ENCODE data around the gene TRIM71. TPM values are rescaled to one million over a fixed set of nuclear protein-coding genes. Genes with fewer than 3 reads are reported as not detected.
A peak's percentile ranks its signal among the peaks of the same experiment; 100 is the strongest.
"Not testable (repeated sequence)": the region's sequence is repeated elsewhere in the genome, so short reads cannot be mapped to it uniquely, and the experiment has no call there.

TRIM71 gene
- total RNA-seq, 1 donor from 2014 or later: 2.2 TPM

DNA sequence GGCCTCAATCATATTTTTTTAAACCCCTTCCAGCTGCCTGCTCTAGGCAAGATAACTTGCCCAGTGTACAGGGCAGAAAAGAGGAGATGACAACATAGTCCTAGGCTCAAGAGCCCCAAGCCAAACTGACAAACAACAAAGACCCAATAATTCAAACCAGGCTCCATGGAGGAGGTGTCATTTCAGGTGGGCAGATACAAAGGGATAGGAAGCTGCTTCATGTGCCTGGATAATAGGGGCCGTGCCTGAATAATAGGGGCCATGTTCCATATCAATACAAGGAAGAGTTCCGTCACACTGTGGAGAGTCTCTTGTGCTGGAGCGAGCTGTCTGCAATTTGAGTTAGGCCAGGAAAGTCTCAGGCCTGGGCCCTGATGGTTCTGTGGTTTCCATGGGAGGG is 35.4 kb upstream of the TRIM71 start:
- Histone ChIP-seq H3K27me3 (no peaks in the 10 kb centered on the region), H3K4me1 (no peaks in the 10 kb centered on the region), H3K36me3 (no peaks in the 10 kb centered on the region), H3K27ac (no peak overlapping the region), H3K4me3 (no peak overlapping the region), H3K9me3 (no peaks in the 10 kb centered on the region)
- DNase-seq: no peak
- intact Hi-C loops (cut with DNase I): no loop called here
- no peak for ATAC-seq
- TF ChIP-seq, protein P1, sequence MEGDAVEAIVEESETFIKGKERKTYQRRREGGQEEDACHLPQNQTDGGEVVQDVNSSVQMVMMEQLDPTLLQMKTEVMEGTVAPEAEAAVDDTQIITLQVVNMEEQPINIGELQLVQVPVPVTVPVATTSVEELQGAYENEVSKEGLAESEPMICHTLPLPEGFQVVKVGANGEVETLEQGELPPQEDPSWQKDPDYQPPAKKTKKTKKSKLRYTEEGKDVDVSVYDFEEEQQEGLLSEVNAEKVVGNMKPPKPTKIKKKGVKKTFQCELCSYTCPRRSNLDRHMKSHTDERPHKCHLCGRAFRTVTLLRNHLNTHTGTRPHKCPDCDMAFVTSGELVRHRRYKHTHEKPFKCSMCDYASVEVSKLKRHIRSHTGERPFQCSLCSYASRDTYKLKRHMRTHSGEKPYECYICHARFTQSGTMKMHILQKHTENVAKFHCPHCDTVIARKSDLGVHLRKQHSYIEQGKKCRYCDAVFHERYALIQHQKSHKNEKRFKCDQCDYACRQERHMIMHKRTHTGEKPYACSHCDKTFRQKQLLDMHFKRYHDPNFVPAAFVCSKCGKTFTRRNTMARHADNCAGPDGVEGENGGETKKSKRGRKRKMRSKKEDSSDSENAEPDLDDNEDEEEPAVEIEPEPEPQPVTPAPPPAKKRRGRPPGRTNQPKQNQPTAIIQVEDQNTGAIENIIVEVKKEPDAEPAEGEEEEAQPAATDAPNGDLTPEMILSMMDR (IDR thresholded peaks at IDR 0.05): no peak

DNA sequence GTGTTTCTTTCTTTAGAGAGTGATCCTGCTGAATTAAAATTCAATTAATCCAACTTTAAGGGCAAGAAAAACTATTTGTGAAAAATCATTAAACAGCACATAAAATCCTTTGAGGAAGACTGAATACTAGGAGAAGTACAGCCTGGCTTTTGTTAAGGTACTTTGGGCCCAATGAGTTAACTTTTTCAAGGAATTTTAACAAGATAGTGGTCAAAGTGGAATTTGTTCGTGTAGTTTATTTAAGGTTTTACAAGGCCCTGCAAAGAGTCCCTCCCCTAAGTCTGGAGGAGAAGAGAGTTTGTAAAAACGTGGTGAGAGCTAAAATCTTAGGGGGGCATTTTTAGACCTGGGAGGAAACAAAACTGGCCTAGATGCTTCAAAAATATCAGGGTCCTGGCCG is 26.0 kb upstream of the TRIM71 start:
- no peaks in the 10 kb centered on the region for H3K36me3 ChIP-seq
- H3K4me3 ChIP-seq: no peak overlapping the region
- no peak overlapping the region for H3K27ac ChIP-seq
- TF ChIP-seq, protein P1 (IDR thresholded peaks at IDR 0.05): no peak
- H3K9me3 ChIP-seq: no peaks in the 10 kb centered on the region
- no peak for DNase-seq
- H3K27me3 ChIP-seq: no peaks in the 10 kb centered on the region
- intact Hi-C loops (cut with DNase I): no loop called here
- no peak for ATAC-seq
- peaks cover 4% of the 10 kb centered on the region for H3K4me1 ChIP-seq

DNA sequence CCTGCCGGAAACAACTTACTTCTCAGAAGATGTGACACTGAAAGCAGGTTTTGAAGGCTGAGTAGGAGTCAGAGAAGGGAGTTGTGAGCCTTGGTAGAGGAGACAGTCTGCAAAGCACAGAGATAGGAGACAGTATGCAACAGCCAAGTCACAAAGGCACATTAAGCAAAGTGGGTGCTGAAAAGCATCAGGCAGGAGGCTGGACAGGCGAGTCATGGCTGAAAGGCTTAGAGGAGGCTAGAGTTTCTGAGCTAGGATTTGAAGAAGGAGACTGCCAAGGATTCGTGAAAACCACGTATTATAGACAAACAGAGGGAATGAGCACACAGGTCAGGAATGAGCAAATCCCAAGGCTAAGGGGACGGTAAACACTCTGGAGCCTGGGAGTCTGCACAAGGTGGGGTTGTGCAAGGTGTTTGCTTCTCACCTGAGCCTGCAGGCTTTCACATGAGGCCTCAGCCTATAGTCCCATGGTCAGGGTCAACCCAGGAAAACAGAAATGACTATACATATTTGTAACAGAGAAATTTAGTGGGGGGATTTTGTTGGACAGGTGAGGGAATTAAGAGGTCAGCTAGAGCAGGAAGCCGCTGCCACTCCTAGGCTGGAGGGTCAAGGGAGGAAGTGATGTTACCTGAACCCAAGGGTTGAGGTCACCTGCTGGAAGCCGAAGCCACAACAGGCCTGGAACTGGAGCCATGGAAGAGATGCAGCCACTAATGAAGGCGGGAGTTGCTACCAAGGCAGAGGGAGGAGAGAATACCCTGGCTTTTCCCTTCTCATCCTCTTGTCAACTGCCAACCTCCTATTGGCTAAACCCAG is 23.1 kb upstream of the TRIM71 start:
- ATAC-seq: peak; percentile 99
- no peaks in the 10 kb centered on the region for H3K36me3 ChIP-seq
- TF ChIP-seq, protein P1 (IDR thresholded peaks at IDR 0.05): no peak
- peaks cover 4% of the 10 kb centered on the region for H3K4me1 ChIP-seq
- intact Hi-C loops (cut with DNase I): no loop called here
- no peaks in the 10 kb centered on the region for H3K9me3 ChIP-seq
- H3K27ac ChIP-seq: peak overlapping the region; percentile 65
- no peak overlapping the region for H3K4me3 ChIP-seq
- DNase-seq: peak; percentile 67
- H3K27me3 ChIP-seq: no peaks in the 10 kb centered on the region

DNA sequence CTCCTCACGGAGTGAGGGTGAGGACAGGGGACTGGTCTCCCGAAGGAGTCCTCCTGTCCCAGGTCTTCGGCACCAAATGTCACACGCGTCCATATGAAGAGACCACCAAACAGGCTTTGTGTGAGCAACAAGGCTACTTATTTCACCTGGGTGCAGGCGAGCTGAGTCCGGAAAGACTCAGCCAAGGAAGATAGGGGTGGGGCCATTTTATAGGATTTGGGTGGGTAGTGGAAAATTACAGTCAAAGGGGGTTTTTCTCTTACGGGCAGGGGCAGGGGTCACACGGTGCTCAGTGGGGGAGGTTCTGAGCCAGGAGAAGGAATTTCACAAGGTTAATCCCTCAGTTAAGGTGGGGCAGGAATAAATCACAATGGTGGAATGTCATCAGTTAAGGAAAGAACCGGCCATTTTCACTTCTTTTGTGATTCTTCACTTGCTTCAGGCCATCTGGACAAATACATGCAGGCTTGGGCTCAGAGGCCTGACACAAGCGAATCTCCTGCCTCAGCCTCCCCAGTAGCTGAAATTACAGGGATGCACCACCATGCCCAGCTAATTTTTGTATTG is 21.3 kb upstream of the TRIM71 start:
- intact Hi-C loops (cut with DNase I); ATAC-seq; H3K36me3 ChIP-seq: not testable (repeated sequence)

DNA sequence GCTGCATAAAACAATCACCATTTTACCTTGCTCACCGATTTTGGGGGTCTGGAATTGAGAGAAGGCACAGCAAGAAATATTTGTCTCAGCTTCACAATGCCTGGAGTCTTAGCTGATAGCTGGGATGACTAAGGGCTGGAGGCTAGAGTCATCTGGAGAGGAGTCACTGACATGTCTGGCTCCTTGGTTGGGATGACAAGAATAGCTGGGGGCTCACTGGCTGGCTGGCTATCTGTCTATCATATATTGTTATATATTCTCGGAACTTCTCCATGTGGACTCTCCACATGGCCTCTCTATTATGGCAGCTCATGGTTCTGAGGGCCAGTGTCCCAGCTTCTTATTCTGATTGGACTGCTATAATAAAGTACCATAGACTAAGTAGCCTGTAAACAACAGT is 20.0 kb upstream of the TRIM71 start:
- Histone ChIP-seq H3K27me3 (no peaks in the 10 kb centered on the region), H3K9me3 (no peaks in the 10 kb centered on the region), H3K4me3 (no peak overlapping the region), H3K4me1 (peaks cover 4% of the 10 kb centered on the region), H3K36me3 (no peaks in the 10 kb centered on the region), H3K27ac (no peak overlapping the region)
- intact Hi-C loops (cut with DNase I): no loop called here
- DNase-seq (no peak), ATAC-seq (no peak)
- TF ChIP-seq, protein P1 (IDR thresholded peaks at IDR 0.05): no peak

More for the DNA sequence above, 21.3 kb upstream of the TRIM71 start:
- H3K4me1 ChIP-seq, H3K27me3 ChIP-seq, DNase-seq, H3K27ac ChIP-seq, H3K4me3 ChIP-seq, H3K9me3 ChIP-seq: not testable (repeated sequence)

DNA sequence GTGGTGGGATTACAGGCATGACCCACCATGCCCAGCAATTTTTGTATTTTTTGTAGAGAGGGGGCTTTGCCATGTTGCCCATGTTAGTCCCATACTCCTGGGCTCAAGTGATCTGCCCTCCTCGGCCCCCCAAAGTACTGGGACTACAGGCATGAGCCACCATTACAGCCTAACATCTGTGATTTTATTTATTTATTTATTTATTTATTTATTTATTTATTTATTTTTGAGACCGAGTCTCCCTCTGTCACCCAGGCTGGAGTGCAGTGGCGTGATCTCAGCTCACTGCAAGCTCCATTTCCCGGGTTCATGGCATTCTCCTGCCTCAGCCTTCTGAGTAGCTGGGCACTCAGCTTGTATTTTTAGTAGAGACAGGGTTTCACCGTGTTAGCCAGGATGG is 16.4 kb upstream of the TRIM71 start:
- H3K4me3 ChIP-seq; H3K9me3 ChIP-seq; H3K27me3 ChIP-seq; H3K27ac ChIP-seq; intact Hi-C loops (cut with DNase I); H3K4me1 ChIP-seq; ATAC-seq; H3K36me3 ChIP-seq: not testable (repeated sequence)
- peak; percentile 7 for DNase-seq
